Gastrocnemius medialis (tissue), 4 donors: ENCODE data around the gene PXMP4.

Source experiments
- POLR2A ChIP-seq, 2 donors: fragments of 450-650 bp; IDR thresholded peaks; one replicate each; pipeline ENCODE4 v1.6.1; 2017; ENCODE audit warnings: antibody characterized with exemption in 2 of 2, mild to moderate bottlenecking in 2 of 2, moderate library complexity in 2 of 2
- TF ChIP-seq, protein P1 (sequence below), 5 experiments: fragments of 450-650 bp in 3 of 5; fragments of 200-600 bp in 2 of 5; sonication (generic) in 2 of 5; IDR thresholded peaks in 4 of 5; conservative IDR thresholded peaks in 1 of 5; 1 replicate in 4 of 5; 2 replicates in 1 of 5; pipeline ENCODE4 v1.5.1; 2016 to 2019; ENCODE audit warnings: antibody characterized with exemption in 5 of 5, mild to moderate bottlenecking in 3 of 5, moderate library complexity in 3 of 5

DNA sequence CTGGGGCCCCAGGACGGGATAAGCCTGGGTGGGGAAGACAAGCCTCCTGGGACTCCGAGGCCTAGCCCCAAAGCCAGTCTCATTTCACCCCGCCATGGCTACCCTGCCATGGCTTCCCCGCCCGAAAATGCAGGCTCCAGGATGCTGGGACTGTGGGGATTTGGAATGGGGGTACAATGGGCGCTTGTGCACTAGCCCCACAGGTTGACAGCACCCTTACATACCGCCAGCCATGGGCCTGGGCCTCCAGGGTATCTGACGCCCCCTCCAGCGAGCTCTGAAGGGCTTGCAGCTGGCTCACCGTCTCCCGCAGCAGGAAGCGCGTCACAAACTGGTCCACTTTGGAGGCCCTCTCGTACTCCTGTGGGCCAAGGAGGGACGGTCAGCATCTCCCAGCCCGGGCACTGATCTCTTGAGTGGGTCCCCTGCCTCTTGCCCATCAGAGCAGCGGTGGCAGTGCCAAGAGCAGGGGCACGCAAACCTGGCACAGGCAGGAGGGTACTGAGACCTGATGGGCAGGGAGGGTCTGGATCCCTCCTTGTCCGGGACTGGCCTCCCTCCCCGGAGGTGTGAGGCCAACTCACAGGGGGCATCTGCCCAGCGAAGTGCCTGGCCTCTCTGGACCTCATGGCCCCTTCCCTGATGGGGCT, 60.0 kb downstream of the PXMP4 start:
- TF ChIP-seq, protein P1, sequence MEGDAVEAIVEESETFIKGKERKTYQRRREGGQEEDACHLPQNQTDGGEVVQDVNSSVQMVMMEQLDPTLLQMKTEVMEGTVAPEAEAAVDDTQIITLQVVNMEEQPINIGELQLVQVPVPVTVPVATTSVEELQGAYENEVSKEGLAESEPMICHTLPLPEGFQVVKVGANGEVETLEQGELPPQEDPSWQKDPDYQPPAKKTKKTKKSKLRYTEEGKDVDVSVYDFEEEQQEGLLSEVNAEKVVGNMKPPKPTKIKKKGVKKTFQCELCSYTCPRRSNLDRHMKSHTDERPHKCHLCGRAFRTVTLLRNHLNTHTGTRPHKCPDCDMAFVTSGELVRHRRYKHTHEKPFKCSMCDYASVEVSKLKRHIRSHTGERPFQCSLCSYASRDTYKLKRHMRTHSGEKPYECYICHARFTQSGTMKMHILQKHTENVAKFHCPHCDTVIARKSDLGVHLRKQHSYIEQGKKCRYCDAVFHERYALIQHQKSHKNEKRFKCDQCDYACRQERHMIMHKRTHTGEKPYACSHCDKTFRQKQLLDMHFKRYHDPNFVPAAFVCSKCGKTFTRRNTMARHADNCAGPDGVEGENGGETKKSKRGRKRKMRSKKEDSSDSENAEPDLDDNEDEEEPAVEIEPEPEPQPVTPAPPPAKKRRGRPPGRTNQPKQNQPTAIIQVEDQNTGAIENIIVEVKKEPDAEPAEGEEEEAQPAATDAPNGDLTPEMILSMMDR (IDR thresholded peaks at IDR 0.05 in 4 of 5, conservative IDR thresholded peaks at IDR 0.05 in 1 of 5) = no peak
- no peak for TF ChIP-seq POLR2A (IDR thresholded peaks at IDR 0.05)
